Brain pericyte (primary cell): ENCODE measurements around the gene UBE2D2.

Experiments
- DNase-seq: peaks from one replicate; pipeline ENCODE4 v3.0.0-alpha.2; 2012; ENCODE audit warnings: low read depth, low spot score

The UBE2D2 gene

GRCh38 chr5:139635606-139636206, 74.6 kb downstream of the UBE2D2 start:
- peak; percentile 77 for DNase-seq

GRCh38 chr5:139636207-139636792, 75.2 kb downstream of the UBE2D2 start:
- DNase-seq: no peak

- no peak for DNase-seq
Measured at GRCh38 chr5:139636975-139637408, 75.9 kb downstream of the UBE2D2 start.

- no peak for DNase-seq
Measured at GRCh38 chr5:139637438-139638089, 76.4 kb downstream of the UBE2D2 start.

- no peak for DNase-seq
Measured at GRCh38 chr5:139638090-139638735, 77.1 kb downstream of the UBE2D2 start.

- no peak for DNase-seq
Measured at GRCh38 chr5:139638736-139639618, 77.8 kb downstream of the UBE2D2 start.

GRCh38 chr5:139639619-139640380, 78.7 kb downstream of the UBE2D2 start:
- DNase-seq: no peak

- DNase-seq: no peak
Measured at GRCh38 chr5:139640421-139641115, 79.4 kb downstream of the UBE2D2 start.

- no peak for DNase-seq
Measured at GRCh38 chr5:139641116-139642080, 80.3 kb downstream of the UBE2D2 start.

GRCh38 chr5:139642213-139642612, 81.1 kb downstream of the UBE2D2 start:
- DNase-seq: no peak

GRCh38 chr5:139642891-139643871, 82.0 kb downstream of the UBE2D2 start:
- no peak for DNase-seq

GRCh38 chr5:139644001-139644456, 82.9 kb downstream of the UBE2D2 start:
- no peak for DNase-seq

- DNase-seq: no peak
Measured at GRCh38 chr5:139644646-139645429, 83.7 kb downstream of the UBE2D2 start.

GRCh38 chr5:139645430-139645871, 84.3 kb downstream of the UBE2D2 start:
- DNase-seq: no peak

GRCh38 chr5:139646111-139646510, 85.0 kb downstream of the UBE2D2 start:
- DNase-seq: no peak

- DNase-seq: no peak
Measured at GRCh38 chr5:139646912-139647505, 85.9 kb downstream of the UBE2D2 start.
